Myocyte (in vitro differentiated cells): ENCODE results near the gene SLCO1B1. TPM values are rescaled to one million over a fixed set of nuclear protein-coding genes. Genes with fewer than 3 reads are reported as not detected.
A peak's percentile ranks its signal among the peaks of the same experiment; 100 is the strongest.
"Not testable (repeated sequence)": the region's sequence is repeated elsewhere in the genome, so short reads cannot be mapped to it uniquely, and the experiment has no call there.

Experiments
- DNase-seq: peaks from one replicate; pipeline ENCODE4 v3.0.0-alpha.2; 2012; ENCODE audit warnings: low read depth
- polyA plus RNA-seq: library from polyadenylated mRNA; unstranded; fragments of >200 nt; gene quantifications from one replicate; pipeline ENCODE4 v1.2.1, GENCODE V29; 2012; ENCODE audit warnings: missing spikeins
- total RNA-seq: library from RNA; depleted of rRNA; stranded (reverse); fragments of >200 nt; gene quantifications from 2 replicates; pipeline ENCODE4 v1.2.3, GENCODE V29; 2014

The SLCO1B1 gene, protein sequence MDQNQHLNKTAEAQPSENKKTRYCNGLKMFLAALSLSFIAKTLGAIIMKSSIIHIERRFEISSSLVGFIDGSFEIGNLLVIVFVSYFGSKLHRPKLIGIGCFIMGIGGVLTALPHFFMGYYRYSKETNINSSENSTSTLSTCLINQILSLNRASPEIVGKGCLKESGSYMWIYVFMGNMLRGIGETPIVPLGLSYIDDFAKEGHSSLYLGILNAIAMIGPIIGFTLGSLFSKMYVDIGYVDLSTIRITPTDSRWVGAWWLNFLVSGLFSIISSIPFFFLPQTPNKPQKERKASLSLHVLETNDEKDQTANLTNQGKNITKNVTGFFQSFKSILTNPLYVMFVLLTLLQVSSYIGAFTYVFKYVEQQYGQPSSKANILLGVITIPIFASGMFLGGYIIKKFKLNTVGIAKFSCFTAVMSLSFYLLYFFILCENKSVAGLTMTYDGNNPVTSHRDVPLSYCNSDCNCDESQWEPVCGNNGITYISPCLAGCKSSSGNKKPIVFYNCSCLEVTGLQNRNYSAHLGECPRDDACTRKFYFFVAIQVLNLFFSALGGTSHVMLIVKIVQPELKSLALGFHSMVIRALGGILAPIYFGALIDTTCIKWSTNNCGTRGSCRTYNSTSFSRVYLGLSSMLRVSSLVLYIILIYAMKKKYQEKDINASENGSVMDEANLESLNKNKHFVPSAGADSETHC
- not detected in 2 replicates for total RNA-seq
- not detected for polyA plus RNA-seq

DNA sequence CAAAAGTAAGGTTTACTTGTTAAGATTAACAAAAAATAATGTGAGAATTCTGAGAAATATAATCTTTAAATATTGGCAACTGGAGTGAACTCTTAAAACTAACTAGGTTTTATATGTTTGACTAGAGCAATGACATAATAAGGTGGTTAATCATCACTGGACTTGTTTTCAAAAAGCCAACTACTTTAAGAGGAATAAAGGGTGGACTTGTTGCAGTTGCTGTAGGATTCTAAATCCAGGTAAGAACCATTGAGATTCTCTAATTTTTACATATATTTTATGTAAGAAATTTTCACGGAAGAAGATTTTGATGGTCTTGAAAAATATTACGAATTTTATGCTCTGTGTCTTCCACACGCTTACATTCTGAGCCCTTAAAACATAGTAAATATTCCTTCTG lies at the start of gene SLCO1B1:
TSS of gene SLCO1B1 (plus strand) at position 197 of the 400 bp plus-strand sequence. CDS start 10,381 bp downstream, outside the sequence.
- no peak for DNase-seq

DNA sequence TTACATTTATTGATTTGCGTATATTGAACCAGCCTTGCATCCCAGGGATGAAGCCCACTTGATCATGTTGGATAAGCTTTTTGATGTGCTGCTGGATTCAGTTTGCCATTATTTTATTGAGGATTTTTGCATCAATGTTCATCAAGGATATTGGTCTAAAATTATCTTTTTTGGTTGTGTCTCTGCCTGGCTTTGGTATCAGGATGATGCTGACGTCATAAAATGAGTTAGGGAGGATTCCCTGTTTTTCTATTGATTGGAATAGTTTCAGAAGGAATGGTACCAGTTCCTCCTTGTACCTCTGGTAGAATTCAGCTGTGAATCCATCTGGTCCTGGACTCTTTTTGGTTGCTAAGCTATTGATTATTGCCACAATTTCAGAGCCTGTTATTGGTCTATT lies 46.2 kb upstream of the SLCO1B1 start:
- DNase-seq, result not testable (repeated sequence)

DNA sequence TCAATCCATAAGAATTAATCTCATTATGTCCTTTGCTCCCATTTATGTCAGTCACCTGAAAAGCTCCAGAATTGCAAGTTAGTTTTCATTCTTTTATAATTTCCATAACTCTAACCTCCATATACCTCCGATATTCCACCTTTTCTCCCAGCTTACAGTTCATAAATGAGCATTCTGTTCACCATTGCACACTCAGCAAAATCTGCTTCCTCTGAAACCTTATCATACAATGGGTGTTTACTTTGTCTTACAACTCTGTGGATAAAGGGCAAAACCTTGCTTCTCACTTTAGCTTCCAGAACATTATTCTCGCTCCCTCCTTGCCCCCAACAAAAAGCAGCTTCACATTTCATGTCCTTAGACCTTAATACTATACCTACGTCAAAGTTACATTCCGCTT lies 19.3 kb upstream of the SLCO1B1 start:
- DNase-seq, result no peak

DNA sequence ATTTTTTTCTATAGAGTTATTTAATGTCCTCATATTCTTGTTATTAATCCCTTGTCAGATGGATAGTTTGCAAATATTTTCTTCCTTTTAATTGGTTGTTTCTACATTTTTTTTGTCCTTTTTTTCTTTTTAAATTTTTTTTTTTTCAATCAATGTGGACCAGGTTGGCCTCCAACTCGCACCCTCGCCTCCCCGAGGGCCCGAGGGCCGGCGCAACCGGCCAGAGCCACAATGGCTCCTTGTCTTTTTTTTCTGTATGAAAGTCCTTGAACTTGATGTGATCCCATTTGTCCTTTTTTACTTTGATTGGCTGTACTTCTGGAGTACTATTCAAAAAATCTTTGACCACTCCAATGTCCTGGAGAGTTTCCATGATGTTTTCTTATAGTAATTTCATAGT lies 17.7 kb upstream of the SLCO1B1 start:
- DNase-seq, result no peak

DNA sequence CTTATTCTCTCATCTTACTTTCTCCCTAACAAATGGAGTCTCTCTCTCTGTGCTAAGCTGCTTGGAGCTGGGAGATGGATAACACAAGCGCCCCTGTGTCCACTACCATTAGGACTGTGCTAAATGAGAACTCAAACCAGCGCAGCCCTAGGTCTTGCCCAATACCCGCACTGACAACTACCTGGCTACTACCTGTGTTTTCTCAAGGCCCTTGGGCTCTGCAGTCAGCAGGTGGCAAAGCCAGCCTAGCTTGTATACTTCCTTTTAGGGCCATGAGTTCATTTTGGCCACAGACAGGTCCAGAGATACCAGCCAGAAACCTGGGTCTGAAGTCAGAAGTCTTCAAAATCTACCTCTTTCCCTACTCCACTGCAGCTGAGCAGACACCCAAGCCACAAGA lies 13.0 kb upstream of the SLCO1B1 start:
- no peak for DNase-seq

DNA sequence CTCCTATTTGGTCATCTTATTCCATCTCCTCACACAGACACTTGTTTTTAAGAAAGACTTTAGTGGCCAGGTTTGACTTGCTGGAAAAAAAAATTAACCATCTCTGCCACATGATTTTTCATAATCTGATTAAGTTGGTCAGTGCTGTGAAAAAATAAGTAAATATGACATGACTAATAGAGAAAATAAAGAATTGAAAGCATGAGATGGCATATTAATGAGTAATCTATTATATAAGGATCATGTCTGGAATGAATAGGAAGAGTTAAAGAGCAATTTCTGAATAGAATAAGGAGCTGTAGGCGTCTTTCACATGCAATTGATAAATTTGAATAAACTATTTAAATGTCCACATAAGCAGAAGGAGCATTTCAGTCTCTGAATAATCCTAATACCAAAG lies 12.2 kb upstream of the SLCO1B1 start:
- no peak for DNase-seq

DNA sequence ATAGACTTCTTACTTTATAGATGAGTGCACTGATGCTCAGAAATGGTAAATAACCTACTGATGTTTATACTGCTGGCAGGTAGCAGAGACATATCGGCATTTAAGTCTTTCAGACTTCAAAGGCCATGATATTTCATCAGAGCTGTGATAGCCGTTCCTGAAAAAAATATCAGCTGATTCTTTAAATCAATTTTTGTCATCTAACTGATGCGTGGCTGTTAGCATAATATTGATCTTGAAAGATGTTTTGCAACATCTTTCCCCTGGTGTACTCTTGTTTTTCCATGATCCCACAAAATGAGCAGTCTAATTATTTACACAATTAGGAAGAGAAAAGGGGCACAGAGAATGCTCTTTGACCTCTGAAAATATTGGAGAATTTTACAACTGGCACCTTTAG lies 1.6 kb upstream of the SLCO1B1 start:
- no peak for DNase-seq

DNA sequence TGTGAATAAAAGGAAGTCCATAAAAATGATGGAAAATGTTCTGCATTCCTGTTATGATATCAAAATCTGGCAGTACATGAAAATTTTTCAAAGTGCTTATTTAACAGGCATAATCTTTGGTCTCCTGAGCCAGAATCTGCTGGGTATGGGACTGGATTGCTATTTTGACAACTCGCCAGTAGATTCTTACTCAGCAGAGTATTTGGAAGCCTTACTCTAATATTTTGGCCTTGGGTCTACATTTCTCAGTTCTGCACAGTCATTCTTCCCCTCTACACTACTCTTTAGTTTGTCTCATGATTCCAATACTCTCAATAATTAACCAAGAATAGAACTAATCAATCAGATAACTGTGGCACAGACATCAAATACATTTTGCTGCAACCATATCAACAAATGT lies 1.1 kb upstream of the SLCO1B1 start:
- no peak for DNase-seq

DNA sequence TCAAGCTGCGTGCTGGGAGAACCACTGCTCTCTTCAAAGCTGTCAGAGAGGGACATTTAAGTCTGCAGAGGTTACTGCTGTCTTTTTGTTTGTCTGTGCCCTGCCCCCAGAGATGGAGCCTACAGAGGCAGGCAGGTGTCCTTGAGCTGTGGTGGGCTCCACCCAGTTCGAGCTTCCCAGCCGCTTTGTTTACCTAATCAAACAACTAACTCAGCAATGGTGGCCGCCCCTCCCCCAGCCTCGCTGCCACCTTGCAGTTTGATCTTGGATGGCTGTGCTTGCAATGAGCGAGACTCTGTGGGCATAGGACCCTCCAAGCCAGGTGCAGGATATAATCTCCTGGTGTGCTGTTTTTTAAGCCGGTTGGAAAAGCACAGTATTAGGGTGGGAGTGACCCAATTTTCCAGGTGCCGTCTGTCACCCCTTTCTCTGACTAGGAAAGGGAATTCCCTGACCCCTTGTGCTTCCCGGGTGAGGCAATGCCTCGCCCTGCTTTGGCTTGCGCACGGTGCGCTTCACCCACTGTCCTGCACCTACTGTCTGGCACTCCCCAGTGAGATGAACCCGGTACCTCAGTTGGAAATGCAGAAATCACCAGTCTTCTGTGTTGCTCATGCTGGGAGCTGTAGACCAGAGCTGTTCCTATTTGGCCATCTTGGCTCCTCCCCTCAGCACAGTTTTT lies 6.5 kb downstream of the SLCO1B1 start:
- DNase-seq, result not testable (repeated sequence)

DNA sequence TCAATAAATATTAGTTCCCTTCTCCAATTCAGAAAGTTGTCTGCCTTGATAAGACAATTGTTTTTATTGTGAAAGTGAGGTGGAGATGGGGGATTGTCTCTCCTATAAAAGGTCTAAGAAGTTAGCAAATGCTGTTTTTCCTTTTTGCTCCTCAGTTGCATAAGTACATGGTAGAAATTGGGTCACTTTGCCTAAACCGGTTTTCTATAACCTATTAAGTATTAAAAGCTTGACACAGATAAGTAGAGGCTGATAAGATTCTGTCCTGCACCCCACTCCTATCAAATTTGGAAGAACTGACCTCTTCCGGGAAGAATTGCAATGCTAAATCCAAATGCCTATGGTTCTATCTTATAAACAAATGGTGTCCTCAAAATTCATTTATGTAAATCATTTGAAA lies 7.0 kb downstream of the SLCO1B1 start:
- DNase-seq, result no peak

DNA sequence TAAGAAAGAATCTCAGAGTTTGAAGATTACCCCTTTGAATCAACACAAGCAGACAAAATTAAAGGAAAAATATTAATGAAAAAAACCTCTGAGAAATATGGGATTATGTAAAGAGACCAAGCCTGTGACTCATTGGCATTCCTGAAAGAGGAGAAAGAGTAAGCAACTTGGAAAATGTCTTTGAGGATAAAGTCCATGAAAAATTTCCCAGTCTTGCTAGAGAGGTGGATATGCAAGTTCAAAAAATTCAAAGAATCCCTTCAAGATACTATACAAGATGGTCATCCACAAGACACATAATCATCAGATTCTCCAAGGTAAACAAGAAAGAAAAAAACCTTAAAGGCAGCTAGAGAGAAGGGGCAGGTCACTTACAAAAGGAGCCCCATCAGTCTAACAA lies 13.3 kb downstream of the SLCO1B1 start:
- no peak for DNase-seq

DNA sequence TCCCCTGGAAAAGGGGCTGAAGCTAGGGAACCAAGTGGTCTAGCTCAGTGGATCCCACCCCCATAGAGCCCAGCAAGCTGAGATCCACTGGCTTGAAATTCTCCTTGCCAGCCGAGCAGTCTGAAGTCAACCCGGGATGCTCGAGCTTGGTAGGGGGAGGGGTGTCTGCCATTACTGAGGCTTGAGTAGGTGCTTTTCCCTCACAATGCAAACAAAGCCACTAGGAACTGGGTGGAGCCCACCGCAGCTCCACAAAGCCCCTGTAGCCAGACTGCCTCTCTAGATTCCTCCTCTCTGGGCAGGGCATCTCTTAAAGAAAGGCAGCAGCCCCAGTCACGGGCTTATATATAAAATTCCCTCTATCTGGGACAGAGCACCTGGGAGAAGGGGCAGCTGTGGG lies 18.9 kb downstream of the SLCO1B1 start:
- not testable (repeated sequence) for DNase-seq

DNA sequence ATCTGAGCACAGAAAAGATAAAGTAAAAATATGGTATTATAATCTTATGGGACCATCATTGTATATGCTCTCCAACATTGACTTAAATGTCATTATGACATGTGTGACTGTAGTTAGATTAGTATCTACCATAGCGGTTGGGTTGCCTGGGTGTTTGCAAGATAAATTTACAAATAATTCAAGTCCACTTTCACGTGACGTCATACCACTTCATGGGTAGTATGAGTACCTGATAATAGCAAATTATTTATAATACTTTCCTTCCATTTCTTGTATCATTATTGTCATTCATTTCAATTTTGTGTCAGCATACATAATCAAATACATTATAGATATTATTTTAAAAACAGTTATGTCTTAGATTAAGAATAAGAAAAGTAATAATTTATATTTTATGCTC lies 20.2 kb downstream of the SLCO1B1 start:
- no peak for DNase-seq

DNA sequence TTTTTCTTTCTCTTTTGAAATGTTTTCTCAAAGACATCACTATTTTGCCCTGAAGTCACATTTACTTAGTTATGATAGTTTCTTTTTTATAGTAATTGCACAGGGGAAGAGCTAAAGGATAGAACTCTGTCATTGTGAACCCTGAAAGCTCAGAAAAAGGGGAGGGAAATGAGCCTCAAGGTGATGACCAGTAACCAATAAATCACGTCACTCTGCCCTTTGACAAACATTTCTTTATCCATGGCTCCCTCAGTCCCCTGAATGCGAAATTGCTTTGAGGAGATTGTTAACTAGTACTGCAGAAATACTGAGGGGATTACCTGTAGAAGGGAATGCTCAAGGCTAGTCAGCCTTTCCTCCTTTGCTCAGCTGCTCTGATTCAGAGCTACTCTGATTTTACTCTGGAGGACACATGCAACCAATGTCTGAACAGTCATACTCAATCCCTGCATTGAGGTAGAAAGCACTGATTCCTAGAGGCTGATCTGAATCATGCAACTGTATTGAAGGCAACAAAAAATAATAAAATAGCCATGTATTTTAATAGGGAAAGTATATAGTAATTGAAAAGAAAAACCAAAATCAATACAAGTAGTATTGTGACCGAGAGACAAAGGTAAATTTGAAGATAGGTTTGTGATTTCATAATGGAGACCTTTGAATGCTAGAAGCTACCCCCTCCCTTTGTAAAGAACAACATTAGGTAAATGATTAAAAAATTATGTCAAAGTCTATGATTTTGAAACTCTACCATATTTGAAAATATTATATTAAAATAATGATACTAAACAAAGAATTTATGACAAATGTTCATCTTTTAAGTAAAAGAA lies 24.7 kb downstream of the SLCO1B1 start:
- DNase-seq, result no peak

DNA sequence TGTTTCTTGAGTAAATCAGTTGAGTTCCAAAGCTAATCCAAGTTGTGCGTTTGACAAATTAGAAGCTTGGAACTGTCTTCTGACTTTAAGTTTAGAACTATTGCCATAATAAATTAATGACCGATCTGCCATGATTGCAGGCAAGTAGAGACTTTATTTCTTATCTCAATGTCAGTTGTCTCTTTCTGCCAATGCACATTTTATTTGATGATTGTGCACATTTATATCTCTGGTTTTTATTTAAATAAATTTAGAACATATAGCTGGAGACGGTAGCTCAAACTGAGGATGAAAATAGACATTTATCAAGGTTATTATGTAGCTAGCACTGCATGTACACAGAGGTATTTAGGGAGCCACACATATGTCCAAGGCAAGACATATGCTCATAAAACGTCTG lies 34.1 kb downstream of the SLCO1B1 start:
- DNase-seq, result no peak

DNA sequence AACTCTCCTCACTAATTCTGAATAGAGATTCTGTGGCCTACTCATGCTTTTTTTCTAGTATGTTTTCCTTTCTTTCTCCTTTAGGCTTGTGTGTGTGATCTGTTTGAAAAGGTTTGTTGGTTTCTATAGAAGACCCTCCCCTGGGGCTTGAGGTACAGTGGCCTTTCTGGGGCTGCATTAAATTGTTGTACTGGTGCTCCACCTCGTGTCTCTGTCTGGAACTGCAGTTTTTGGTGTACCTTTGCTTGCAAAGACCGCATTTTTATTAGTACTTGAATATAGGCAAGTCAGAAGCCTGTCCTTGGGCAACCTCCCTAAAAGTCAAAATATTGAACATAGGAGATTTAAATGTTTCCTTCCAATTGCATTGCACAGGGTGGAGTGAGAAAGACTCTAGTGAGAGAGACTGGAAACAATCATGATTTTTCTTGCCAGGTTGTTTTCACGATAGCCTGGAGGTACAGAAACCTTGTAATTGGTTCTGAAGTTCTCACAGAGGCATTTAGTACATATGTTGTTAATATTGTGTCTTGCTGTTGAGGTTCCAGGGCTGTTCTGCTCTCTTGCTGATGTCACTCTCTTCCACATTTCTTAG lies 39.0 kb downstream of the SLCO1B1 start:
- peak; percentile 44 for DNase-seq

DNA sequence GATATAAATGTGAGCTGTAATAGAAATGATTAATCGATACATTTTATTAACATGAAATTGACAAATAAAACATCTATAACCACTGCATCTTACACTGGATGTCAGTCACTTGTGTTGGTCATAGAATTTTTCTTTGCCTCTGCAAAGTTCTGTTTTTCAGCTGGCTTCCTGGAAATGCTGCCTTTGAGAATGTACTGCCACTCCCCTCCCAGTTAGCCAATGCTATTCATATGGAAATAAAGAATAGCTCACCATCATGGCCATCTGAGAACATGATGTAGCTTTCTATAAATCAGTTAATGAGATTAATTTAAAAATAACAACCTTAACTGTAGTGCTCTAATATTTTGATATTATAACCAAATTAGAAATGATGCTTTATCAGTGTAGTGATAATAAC lies 41.1 kb downstream of the SLCO1B1 start:
- DNase-seq, result no peak

DNA sequence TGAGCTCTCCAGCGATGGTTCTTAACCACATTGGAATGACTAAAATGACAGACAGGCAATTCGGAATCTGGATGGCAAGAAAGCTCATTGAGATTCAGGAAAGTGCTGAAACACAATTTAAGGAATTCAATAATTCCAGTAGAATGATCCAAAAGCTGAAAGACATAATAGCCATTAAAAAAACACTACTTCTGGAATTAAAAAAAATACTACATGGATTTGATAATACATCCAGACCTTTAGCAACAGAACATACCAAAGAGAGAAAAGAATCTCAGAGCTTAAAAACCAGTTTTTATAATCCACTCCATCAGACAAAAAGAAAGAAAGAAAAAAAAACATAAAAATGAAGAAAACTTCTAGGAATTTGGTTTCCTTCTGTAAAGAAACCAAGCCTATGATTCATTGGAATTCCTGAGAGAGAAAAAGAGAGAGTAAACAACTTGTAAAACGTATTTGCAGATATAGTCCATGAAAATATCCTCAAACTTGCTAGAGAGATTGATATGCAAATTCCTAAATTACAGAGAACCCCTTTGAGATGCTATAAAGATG lies 52.8 kb downstream of the SLCO1B1 start:
- no peak for DNase-seq

DNA sequence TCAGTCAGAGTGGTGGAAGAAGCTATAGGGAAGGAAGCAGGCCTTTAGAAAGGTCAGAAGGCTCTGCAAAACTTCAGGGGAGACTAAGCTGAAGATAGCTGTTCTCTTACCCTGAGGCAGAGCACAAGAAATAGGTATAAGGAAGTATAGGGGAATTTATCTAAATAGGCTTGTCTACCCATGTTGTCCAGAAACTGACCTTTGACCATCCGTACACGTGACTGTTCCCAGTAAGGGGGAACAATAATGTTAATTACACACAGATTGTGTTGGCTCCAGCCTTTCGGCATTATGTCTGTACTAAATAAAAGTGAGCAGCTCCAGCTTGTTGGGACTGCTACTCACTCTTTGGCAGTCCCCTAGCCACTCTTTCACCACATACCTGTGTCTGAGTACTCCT lies 59.0 kb downstream of the SLCO1B1 start:
- DNase-seq, result no peak

DNA sequence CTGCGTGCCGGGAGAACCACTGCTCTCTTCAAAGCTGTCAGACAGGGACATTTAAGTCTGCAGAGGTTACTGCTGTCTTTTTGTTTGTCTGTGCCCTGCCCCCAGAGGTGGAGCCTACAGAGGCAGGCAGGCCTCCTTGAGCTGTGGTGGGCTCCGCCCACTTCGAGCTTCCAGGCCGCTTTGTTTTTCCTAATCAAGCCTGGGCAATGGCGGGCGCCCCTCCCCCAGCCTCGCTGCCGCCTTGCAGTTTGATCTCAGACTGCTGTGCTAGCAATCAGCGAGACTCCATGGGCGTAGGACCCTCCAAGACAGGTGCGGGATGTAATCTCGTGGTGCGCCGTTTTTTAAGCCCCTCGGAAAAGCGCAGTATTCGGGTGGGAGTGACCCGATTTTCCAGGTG lies 83.4 kb downstream of the SLCO1B1 start:
- DNase-seq, result not testable (repeated sequence)

DNA sequence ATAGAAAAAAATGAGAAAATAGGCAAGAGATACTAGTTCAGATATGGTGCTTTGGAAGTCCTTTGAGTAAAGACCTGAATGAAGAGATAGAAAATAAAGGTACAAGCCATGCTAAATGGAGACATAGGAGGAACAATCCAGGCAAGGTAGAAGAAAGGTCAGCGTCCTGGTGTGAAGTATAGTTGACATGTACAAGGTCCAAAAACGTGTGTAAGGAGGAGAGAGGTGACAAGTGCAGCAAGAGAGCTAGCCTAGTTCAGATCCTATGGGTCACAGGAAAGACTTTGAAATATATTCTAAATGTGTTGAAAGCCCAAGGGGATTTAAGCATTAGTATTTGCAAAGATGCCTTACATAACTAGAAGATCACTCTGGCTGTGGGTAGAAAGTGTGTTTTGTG lies 88.2 kb downstream of the SLCO1B1 start:
- no peak for DNase-seq
